Fibroblast of skin of back (primary cell): Measurements from ENCODE around the gene IGSF23. TPM values are rescaled to one million over a fixed set of nuclear protein-coding genes. Genes with fewer than 3 reads are reported as not detected.
A peak's percentile ranks its signal among the peaks of the same experiment; 100 is the strongest.

Experiments used
- DNase-seq: peaks from one replicate; pipeline ENCODE4 v3.0.0-alpha.2; 2013
- polyA plus RNA-seq, 2 experiments: library from polyadenylated mRNA; unstranded; fragments of 120-200 nt; gene quantifications; one replicate each; pipeline ENCODE4 v1.2.1, GENCODE V29; 2013; ENCODE audit not compliant: insufficient read length in 2 of 2

The IGSF23 gene
- 0.43 TPM for polyA plus RNA-seq (2013, experiment 1 of 2; ENCODE audit: insufficient read length)
- polyA plus RNA-seq (2013, experiment 2 of 2; ENCODE audit: insufficient read length) = 0.20 TPM

GRCh38 chr19:44613295-44614178, at the start of gene IGSF23:
TSS of gene IGSF23 (plus strand) at chr19:44613563. CDS start at chr19:44613646, 83 bp downstream.
- DNase-seq = no peak

GRCh38 chr19:44566984-44567383, 46.4 kb upstream of the IGSF23 start:
- DNase-seq = no peak

- DNase-seq = no peak
Measured at GRCh38 chr19:44567745-44568144, 45.6 kb upstream of the IGSF23 start.

- no peak for DNase-seq
Measured at GRCh38 chr19:44570603-44570983, 42.8 kb upstream of the IGSF23 start.

- DNase-seq = peak; percentile 77
Measured at GRCh38 chr19:44570984-44571684, 42.2 kb upstream of the IGSF23 start.

GRCh38 chr19:44571830-44572580, 41.4 kb upstream of the IGSF23 start:
- no peak for DNase-seq

- DNase-seq = no peak
Measured at GRCh38 chr19:44572581-44572900, 40.8 kb upstream of the IGSF23 start.

- no peak for DNase-seq
Measured at GRCh38 chr19:44573183-44573582, 40.2 kb upstream of the IGSF23 start.

GRCh38 chr19:44573627-44574026, 39.7 kb upstream of the IGSF23 start:
- no peak for DNase-seq

- no peak for DNase-seq
Measured at GRCh38 chr19:44574186-44574950, 39.0 kb upstream of the IGSF23 start.

GRCh38 chr19:44575116-44575700, 38.2 kb upstream of the IGSF23 start:
- DNase-seq = no peak

- DNase-seq = peak; percentile 36
Measured at GRCh38 chr19:44576843-44577565, 36.4 kb upstream of the IGSF23 start.

GRCh38 chr19:44577566-44577874, 35.8 kb upstream of the IGSF23 start:
- DNase-seq = no peak

GRCh38 chr19:44579663-44580365, 33.5 kb upstream of the IGSF23 start:
- no peak for DNase-seq

- DNase-seq = no peak
Measured at GRCh38 chr19:44580366-44580895, 32.9 kb upstream of the IGSF23 start.

- DNase-seq = no peak
Measured at GRCh38 chr19:44581288-44581687, 32.1 kb upstream of the IGSF23 start.

- no peak for DNase-seq
Measured at GRCh38 chr19:44582581-44583265, 30.6 kb upstream of the IGSF23 start.

- peak; percentile 53 for DNase-seq
Measured at GRCh38 chr19:44585371-44586133, 27.8 kb upstream of the IGSF23 start.
